Measurements from ENCODE around the gene PBXIP1.

GRCh38 chr1:154951901-154952657 lies 3.8 kb downstream of the PBXIP1 start:
- TF ChIP-seq CTCF (IDR thresholded peaks at IDR 0.05; ENCODE audit: low read depth, low read length, missing input control), result no peak
- TF ChIP-seq REST (IDR thresholded peaks at IDR 0.05), result no peak
- no peak for TF ChIP-seq ATF3 (IDR thresholded peaks at IDR 0.05)
- TF ChIP-seq GABPA (IDR thresholded peaks at IDR 0.05 in 1 of 2, conservative IDR thresholded peaks at IDR 0.05 in 1 of 2), result no peak
- TF ChIP-seq JUND (IDR thresholded peaks at IDR 0.05), result no peak
- TF ChIP-seq EGR1 (IDR thresholded peaks at IDR 0.05; ENCODE audit: low read depth in 2 of 2), result no peak
- no peak for TF ChIP-seq TAF1 (conservative IDR thresholded peaks at IDR 0.05)
- no peak for TF ChIP-seq MAX (IDR thresholded peaks at IDR 0.05)
- no peak for TF ChIP-seq YY1 (IDR thresholded peaks at IDR 0.05)
- TF ChIP-seq FOXA1 (IDR thresholded peaks at IDR 0.05), result no peak
- no peak for TF ChIP-seq FOXA2 (IDR thresholded peaks at IDR 0.05)
- no peak for TF ChIP-seq SP1 (IDR thresholded peaks at IDR 0.05)
- TF ChIP-seq RAD21 (IDR thresholded peaks at IDR 0.05), result no peak
- no peak for TF ChIP-seq ZBTB33 (IDR thresholded peaks at IDR 0.05)

All from liver (tissue), 3 donors.